ENCODE measurements around the gene VPS50. TPM values are rescaled to one million over a fixed set of nuclear protein-coding genes. Genes with fewer than 3 reads are reported as not detected.
"Not testable (repeated sequence)": the region's sequence is repeated elsewhere in the genome, so short reads cannot be mapped to it uniquely, and the experiment has no call there.

The VPS50 gene
- total RNA-seq, 1 donor = 27.4 TPM

DNA sequence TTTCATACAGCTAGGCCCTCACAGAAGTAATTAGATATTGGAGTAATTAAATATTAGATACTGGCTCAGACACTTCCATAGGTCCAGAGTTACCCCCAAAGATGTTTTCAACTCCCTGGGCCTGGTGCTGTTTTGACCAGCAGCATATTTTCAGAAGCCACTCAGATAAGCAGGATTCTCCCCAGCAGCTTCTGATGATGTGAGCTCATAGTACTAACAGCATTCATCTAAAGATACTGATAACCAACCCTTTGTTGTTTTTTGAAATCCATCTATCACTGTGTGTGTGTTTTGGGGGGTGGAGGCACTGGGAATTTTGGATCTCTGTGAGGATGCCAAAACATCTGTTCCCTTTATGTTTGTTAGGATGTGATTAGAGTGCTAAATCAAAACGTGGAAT is 52.7 kb downstream of the VPS50 start:
- Histone ChIP-seq H3K4me1 (ENCODE audit: insufficient read depth, low read length) (no peaks in the 10 kb centered on the region), H3K9me3 (ENCODE audit: low read depth, low read length) (no peaks in the 10 kb centered on the region), H3K4me3 (ENCODE audit: low read length) (no peak overlapping the region), H3K27me3 (ENCODE audit: insufficient read depth, low read length) (no peaks in the 10 kb centered on the region)

DNA sequence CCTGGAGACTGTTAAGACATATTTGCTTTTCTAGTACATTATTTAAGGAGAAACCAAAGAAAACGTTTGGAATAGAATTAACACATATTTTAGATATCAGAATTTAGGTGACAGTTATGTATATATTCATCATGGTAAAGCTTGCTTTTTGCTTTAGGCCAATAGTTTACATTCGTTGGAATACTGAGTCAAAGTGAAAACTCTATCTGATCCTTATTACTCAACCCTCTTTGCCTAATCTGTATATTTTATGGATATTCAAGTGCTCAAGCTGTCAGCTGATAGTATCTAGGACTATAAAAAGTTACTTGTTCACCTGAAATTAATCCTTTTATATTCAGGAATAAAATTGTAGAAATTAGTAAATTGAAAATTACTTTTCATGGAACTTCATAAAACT is 61.1 kb downstream of the VPS50 start:
- H3K9me3 ChIP-seq (ENCODE audit: low read depth, low read length) = no peaks in the 10 kb centered on the region
- H3K4me1 ChIP-seq (ENCODE audit: insufficient read depth, low read length) = no peaks in the 10 kb centered on the region
- H3K27me3 ChIP-seq (ENCODE audit: insufficient read depth, low read length) = no peaks in the 10 kb centered on the region
- H3K4me3 ChIP-seq (ENCODE audit: low read length) = no peak overlapping the region

DNA sequence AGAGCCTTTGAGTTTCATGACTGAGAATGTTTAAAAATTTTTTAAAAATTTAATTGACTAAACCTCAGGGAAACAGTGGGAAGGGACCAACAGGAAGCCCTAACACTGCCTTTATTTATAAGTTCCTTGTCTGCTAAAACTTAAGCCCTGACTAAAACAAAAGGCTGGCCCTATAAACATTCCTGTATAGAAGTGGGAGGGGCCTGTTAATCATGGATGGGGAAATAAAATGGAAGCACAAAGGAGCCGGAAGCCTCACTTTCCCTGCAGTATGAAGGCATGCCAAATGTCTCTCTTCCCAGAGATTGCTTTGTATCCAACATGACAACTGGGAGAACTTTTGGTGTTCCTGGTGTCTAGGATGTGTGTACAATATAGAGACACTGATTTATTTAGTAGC is 66.0 kb downstream of the VPS50 start:
- Histone ChIP-seq H3K27me3 (ENCODE audit: insufficient read depth, low read length) (no peaks in the 10 kb centered on the region), H3K9me3 (ENCODE audit: low read depth, low read length) (no peaks in the 10 kb centered on the region)

DNA sequence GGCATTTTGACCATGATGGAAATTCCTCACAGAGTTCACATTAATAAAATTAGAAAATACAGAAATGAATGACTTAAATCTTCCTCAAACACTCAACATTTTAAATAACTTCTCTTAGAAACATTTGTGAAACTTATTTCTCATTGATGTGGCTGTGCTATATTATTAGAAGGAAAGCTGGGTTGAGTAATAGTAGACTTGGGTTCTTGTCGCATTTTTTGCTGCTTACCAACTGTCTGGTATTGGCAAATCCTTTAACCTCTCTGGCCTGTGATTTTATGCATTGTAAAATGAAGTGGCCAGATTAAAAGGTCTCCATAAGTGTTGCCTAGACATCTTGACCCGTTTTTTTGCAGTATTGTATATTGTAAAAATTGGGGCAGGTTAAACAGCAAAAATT is 66.5 kb downstream of the VPS50 start:
- Histone ChIP-seq H3K27me3 (ENCODE audit: insufficient read depth, low read length) (no peaks in the 10 kb centered on the region), H3K9me3 (ENCODE audit: low read depth, low read length) (no peaks in the 10 kb centered on the region), H3K4me1 (ENCODE audit: insufficient read depth, low read length) (no peaks in the 10 kb centered on the region), H3K4me3 (ENCODE audit: low read length) (no peak overlapping the region)

More for the DNA sequence above, 66.0 kb downstream of the VPS50 start:
- Histone ChIP-seq H3K4me3 (ENCODE audit: low read length) (no peak overlapping the region), H3K4me1 (ENCODE audit: insufficient read depth, low read length) (no peaks in the 10 kb centered on the region)

DNA sequence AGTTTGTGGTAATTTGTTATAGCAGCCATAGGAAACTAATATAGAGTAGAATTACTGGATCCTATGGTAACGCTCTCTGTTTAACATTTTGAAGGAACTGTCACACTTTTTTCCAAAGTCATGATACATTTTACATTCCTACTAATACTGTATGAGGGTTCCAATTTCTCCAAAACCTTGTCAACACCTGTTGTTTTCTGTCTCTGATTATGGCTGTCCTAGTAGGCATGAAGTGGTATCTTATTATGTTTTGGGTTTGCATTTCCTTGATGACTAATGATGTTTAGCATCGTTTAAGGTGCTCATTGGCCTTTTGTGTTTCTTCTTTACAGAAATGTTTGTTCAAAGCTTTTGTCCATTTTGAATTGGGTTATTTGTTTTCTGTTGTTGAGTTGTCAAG is 69.6 kb downstream of the VPS50 start:
- H3K27me3 ChIP-seq (ENCODE audit: insufficient read depth, low read length) = no peaks in the 10 kb centered on the region
- no peaks in the 10 kb centered on the region for H3K4me1 ChIP-seq (ENCODE audit: insufficient read depth, low read length)
- H3K9me3 ChIP-seq (ENCODE audit: low read depth, low read length) = no peaks in the 10 kb centered on the region

DNA sequence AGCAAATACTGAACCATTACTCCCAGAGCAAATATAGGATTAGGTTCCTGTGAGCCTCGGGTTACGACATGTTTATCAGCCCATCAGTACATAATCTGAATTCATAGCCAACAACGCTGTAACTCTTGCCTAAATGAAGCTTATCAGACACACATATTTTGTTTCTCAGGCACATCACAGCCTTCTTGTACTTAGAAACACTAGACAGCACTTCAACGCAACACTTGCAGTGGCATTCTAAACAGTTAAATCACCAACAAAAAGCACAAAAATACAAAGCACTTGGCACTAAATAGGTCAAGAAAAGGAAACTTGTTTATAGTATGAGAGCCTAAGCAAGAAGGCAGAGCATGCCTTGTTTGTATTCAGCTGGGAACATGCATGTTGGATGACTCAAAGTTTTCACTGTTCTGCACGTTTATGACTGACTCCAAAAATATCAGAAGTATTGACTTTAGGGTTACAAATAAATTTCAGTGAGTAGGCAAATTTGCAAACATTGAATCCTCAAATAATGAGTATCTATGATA is 75.0 kb downstream of the VPS50 start:
- Histone ChIP-seq H3K9me3 (ENCODE audit: low read depth, low read length) (no peaks in the 10 kb centered on the region), H3K4me3 (ENCODE audit: low read length) (no peak overlapping the region), H3K27me3 (ENCODE audit: insufficient read depth, low read length) (no peaks in the 10 kb centered on the region), H3K4me1 (ENCODE audit: insufficient read depth, low read length) (no peaks in the 10 kb centered on the region)

More for the DNA sequence above, 69.6 kb downstream of the VPS50 start:
- no peak overlapping the region for H3K4me3 ChIP-seq (ENCODE audit: low read length)

DNA sequence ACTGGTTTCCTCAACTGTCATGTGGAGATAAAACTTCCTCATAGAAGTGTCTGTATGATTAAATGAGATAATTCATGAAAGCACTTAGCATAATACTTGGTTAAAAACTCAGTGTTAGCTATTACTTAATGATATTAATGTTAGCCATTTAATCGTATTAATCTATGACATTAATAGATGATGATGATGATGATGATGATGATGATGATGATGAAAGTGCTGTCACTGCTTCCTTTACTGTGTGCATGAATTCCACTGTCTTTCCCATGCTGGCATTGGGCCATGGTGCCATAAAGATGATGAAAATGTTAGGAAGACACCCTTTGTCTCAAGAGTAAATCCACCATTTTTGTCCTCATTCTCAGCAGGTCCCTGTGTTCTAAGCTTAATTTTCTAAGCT is 75.8 kb downstream of the VPS50 start:
- Histone ChIP-seq H3K4me3 (ENCODE audit: low read length) (no peak overlapping the region), H3K4me1 (ENCODE audit: insufficient read depth, low read length) (no peaks in the 10 kb centered on the region), H3K9me3 (ENCODE audit: low read depth, low read length) (no peaks in the 10 kb centered on the region), H3K27me3 (ENCODE audit: insufficient read depth, low read length) (no peaks in the 10 kb centered on the region)

DNA sequence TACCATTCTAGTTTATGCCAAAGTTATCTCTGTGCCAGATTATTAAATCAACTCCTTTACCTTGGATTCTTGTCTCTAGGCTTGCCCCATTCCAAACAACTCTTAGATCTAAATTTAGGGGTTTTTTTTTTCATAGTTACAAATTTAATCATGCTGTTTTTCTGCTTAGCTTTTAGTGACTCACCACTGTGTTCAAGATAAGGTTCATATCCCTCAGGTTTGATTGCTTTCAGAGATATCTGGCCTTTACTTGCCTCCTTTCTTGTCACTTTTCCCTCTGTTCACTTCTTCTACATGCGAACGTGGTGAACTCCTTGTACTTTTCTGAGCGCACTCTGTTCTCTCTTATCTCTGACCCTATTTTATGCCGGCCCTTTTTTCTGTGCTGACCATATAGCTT is 78.2 kb downstream of the VPS50 start:
- no peaks in the 10 kb centered on the region for H3K4me1 ChIP-seq (ENCODE audit: insufficient read depth, low read length)
- H3K4me3 ChIP-seq (ENCODE audit: low read length) = no peak overlapping the region
- H3K27me3 ChIP-seq (ENCODE audit: insufficient read depth, low read length) = no peaks in the 10 kb centered on the region
- no peaks in the 10 kb centered on the region for H3K9me3 ChIP-seq (ENCODE audit: low read depth, low read length)

DNA sequence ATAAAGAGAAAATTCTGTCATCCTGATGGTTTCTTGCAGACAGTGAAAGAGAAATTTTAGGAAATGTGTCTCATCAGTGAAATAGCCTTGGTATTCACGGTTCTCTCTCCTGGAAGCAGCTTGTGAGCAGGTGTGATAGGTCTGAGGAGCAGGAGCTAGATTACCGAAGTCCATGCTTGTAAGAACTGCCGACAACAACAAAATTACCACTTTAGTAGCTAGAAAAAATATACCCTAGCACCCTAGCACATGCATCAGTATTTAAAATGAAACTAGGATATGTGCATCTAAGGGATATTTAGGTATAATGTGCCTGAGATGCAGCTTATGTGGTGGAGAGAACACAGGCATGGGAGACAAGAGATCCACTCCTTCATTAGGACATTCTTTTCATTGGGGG is 82.3 kb downstream of the VPS50 start:
- Histone ChIP-seq H3K27me3 (ENCODE audit: insufficient read depth, low read length) (no peaks in the 10 kb centered on the region), H3K4me3 (ENCODE audit: low read length) (no peak overlapping the region), H3K4me1 (ENCODE audit: insufficient read depth, low read length) (no peaks in the 10 kb centered on the region), H3K9me3 (ENCODE audit: low read depth, low read length) (no peaks in the 10 kb centered on the region)

DNA sequence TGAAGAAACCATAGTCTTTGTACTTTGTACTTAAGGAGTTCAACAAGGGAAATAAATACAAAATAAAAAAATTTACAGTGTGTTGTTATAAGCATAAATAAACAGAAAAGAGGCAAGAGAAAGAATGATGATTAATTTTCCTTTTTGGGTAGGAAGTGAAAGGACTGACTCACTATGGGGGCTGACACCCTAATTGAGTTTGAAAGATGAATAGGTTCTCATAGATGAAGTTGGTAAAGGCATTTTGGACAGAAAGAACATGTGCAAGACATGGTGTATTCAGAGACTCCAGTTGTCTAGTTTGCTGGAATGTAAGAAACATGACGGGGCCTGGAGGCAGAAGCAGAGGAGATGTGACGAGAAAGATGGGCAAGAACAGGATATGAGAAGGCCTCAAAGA is 83.7 kb downstream of the VPS50 start:
- H3K27me3 ChIP-seq (ENCODE audit: insufficient read depth, low read length) = no peaks in the 10 kb centered on the region
- no peak overlapping the region for H3K4me3 ChIP-seq (ENCODE audit: low read length)
- no peaks in the 10 kb centered on the region for H3K9me3 ChIP-seq (ENCODE audit: low read depth, low read length)
- no peaks in the 10 kb centered on the region for H3K4me1 ChIP-seq (ENCODE audit: insufficient read depth, low read length)

DNA sequence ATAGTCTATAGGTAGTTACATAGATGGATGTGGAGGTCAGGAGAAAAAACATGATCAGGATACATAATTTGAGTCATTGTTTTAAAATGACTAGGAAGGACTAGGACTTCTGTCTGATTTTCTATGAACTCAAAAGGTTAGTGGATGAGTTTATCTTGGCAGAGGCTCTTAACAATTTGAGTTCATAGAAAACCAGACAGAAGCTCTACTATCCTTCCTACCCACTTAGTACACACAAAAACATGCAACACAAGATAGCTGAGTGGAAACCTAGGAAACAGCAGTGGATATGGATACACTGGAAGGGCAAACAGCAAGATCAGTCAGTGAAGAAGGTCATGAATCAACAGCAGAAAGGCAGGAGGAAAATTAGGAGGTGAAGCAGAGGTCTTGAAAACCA is 84.6 kb downstream of the VPS50 start:
- H3K4me1 ChIP-seq (ENCODE audit: insufficient read depth, low read length) = no peaks in the 10 kb centered on the region
- no peaks in the 10 kb centered on the region for H3K9me3 ChIP-seq (ENCODE audit: low read depth, low read length)
- no peak overlapping the region for H3K4me3 ChIP-seq (ENCODE audit: low read length)
- H3K27me3 ChIP-seq (ENCODE audit: insufficient read depth, low read length) = no peaks in the 10 kb centered on the region

DNA sequence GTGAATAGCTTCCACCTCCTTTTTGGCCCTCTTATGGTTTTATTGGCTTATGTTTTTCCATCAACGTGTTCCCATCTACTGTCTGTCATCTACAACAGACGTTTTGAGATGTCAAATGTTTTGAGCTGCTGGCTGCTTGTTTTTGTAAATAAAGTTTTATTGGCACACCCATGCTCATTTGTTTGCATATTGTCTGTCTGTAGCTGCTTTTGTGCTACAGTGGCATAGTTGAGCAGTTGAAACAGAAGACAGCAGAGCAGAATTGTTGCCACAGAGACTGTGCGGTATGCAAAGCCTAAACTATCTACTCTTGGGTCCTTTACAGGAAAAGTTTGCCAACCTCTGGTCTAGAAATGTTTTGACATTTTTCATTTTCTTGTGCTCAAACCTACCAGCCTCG is 88.7 kb downstream of the VPS50 start:
- no peaks in the 10 kb centered on the region for H3K4me1 ChIP-seq (ENCODE audit: insufficient read depth, low read length)
- H3K4me3 ChIP-seq (ENCODE audit: low read length) = no peak overlapping the region
- no peaks in the 10 kb centered on the region for H3K27me3 ChIP-seq (ENCODE audit: insufficient read depth, low read length)
- H3K9me3 ChIP-seq (ENCODE audit: low read depth, low read length) = no peaks in the 10 kb centered on the region

DNA sequence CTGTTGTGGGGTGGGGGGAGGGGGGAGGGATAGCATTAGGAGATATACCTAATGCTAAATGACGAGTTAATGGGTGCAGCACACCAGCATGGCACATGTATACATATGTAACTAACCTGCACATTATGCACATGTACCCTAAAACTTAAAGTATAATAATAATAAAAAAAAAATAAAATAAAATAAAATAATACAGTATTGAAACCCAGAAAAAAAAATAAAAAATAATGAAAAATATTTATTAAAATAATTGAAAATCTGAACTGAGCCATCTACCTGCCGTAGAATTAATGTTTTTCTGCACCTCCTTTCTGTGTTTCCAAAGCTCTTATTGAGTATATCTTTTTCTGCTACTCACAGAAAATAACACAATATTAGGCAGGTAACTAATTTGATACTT is 94.1 kb downstream of the VPS50 start:
- H3K9me3 ChIP-seq (ENCODE audit: low read depth, low read length); H3K27me3 ChIP-seq (ENCODE audit: insufficient read depth, low read length); H3K4me3 ChIP-seq (ENCODE audit: low read length); H3K4me1 ChIP-seq (ENCODE audit: insufficient read depth, low read length): not testable (repeated sequence)

DNA sequence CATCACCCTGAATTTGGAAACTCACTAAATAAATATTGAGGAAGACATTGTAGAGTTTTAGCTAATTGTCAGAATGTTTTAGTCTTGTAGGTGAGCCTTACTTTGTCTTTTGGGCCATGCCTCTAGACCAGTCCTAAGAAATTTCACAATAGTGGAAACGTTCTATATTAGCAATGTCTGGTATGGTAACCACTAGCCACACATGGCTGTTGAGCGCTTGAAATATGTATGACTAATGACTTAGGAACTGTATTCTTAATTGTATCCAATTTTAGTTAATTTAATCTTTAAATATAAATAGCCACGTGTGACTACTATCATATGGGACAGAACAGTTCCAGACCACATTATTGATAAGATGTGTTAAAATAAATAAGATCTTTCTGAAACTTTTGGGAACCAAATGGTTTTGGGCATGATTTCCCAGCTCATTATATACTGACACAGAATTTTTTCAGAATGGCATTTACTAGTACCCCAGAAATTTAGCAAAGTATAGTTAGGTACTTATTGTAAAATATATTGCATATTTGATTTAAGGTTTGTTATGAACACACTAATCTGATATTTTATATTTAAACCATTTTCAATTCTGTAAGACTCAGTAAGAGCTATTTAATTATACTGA is 95.0 kb downstream of the VPS50 start:
- Histone ChIP-seq H3K27me3 (ENCODE audit: insufficient read depth, low read length) (no peaks in the 10 kb centered on the region), H3K4me1 (ENCODE audit: insufficient read depth, low read length) (no peaks in the 10 kb centered on the region), H3K9me3 (ENCODE audit: low read depth, low read length) (no peaks in the 10 kb centered on the region), H3K4me3 (ENCODE audit: low read length) (no peak overlapping the region)

DNA sequence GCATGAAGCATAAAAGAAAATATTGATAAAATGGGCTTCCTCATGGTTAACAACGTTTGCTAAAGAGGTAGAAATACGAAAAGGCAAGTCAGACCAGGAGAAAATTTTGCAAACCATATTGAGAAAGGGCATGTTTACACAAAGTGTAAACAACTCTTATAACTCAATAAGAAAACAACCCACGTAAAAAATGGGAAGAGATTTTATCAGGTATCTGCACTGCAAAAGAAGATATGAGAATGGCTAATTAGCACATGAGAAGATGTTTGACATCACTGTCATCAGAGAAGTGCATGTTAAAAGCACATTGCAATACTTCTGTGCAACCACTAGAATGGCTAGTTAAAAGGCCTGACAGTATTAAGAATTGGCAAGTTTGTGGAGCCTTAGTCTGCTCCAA is 99.5 kb downstream of the VPS50 start:
- Histone ChIP-seq H3K4me3 (ENCODE audit: low read length) (no peak overlapping the region), H3K4me1 (ENCODE audit: insufficient read depth, low read length) (no peaks in the 10 kb centered on the region)

DNA sequence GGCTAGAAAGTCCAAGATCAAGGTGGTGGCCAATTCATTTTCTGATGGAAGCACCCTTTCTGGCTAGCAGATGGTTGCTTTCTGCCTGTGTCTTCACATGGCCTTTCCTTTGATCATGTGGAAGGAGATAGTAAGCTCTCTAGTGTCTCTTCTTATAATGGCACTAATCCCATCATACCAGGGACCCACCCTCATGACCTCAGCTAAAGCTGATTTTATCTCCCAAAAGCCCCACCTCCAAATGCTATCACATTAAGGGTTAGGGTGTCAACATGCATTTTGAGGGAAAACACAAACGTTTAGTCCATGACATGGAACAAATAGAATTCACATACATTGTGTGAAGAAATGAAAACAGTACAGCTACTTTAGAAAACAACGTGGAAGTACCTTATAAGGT is 100.0 kb downstream of the VPS50 start:
- H3K4me3 ChIP-seq (ENCODE audit: low read length) = no peak overlapping the region
- H3K9me3 ChIP-seq (ENCODE audit: low read depth, low read length) = no peaks in the 10 kb centered on the region
- no peaks in the 10 kb centered on the region for H3K27me3 ChIP-seq (ENCODE audit: insufficient read depth, low read length)
- H3K4me1 ChIP-seq (ENCODE audit: insufficient read depth, low read length) = no peaks in the 10 kb centered on the region

More for the DNA sequence above, 99.5 kb downstream of the VPS50 start:
- H3K27me3 ChIP-seq (ENCODE audit: insufficient read depth, low read length) = no peaks in the 10 kb centered on the region
- no peaks in the 10 kb centered on the region for H3K9me3 ChIP-seq (ENCODE audit: low read depth, low read length)
